ENCODE measurements around the gene RAP1GAP2. TPM values are rescaled to one million over a fixed set of nuclear protein-coding genes. Genes with fewer than 3 reads are reported as not detected.

Gene RAP1GAP2
- total RNA-seq, 1 donor from 2014 or later = 0.79 TPM

GRCh38 chr17:2943981-2944380 lies 147.7 kb downstream of the RAP1GAP2 start:
- Mint-ChIP-seq H3K36me3 (ENCODE audit: low read depth) (no peaks in the 10 kb centered on the region), H3K9me3 (no peaks in the 10 kb centered on the region), H3K4me1 (peaks cover 4% of the 10 kb centered on the region), H3K4me3 (no peak overlapping the region), H3K27me3 (peaks cover 20% of the 10 kb centered on the region), H3K27ac (no peak overlapping the region)
- intact Hi-C loops (cut with micrococcal nuclease) = loop anchor here (10.0 kb wide), 1 partner anchor 61 kb away; no protein-coding TSS in a partner anchor
- no peak for DNase-seq

GRCh38 chr17:2945299-2945698 lies 149.1 kb downstream of the RAP1GAP2 start:
- Mint-ChIP-seq H3K36me3 (ENCODE audit: low read depth) (no peaks in the 10 kb centered on the region), H3K9me3 (no peaks in the 10 kb centered on the region), H3K4me3 (no peak overlapping the region), H3K27ac (no peak overlapping the region), H3K4me1 (peaks cover 4% of the 10 kb centered on the region), H3K27me3 (peaks cover 20% of the 10 kb centered on the region)
- intact Hi-C loops (cut with micrococcal nuclease) = loop anchor here (10.0 kb wide), 1 partner anchor 60 kb away; no protein-coding TSS in a partner anchor
- DNase-seq = no peak

GRCh38 chr17:2946144-2946543 lies 149.9 kb downstream of the RAP1GAP2 start:
- no peaks in the 10 kb centered on the region for H3K36me3 Mint-ChIP-seq (ENCODE audit: low read depth)
- intact Hi-C loops (cut with micrococcal nuclease) = loop anchor here (10.0 kb wide), 1 partner anchor 59 kb away; no protein-coding TSS in a partner anchor
- no peaks in the 10 kb centered on the region for H3K9me3 Mint-ChIP-seq
- H3K27ac Mint-ChIP-seq = no peak overlapping the region
- DNase-seq = no peak
- peaks cover 20% of the 10 kb centered on the region for H3K27me3 Mint-ChIP-seq
- H3K4me3 Mint-ChIP-seq = no peak overlapping the region
- peaks cover 4% of the 10 kb centered on the region for H3K4me1 Mint-ChIP-seq

GRCh38 chr17:2947588-2947950 lies 151.3 kb downstream of the RAP1GAP2 start:
- DNase-seq = no peak
- H3K9me3 Mint-ChIP-seq = no peaks in the 10 kb centered on the region
- H3K4me3 Mint-ChIP-seq = no peak overlapping the region
- H3K4me1 Mint-ChIP-seq = peaks cover 4% of the 10 kb centered on the region
- H3K36me3 Mint-ChIP-seq (ENCODE audit: low read depth) = no peaks in the 10 kb centered on the region
- H3K27me3 Mint-ChIP-seq = peaks cover 20% of the 10 kb centered on the region
- no peak overlapping the region for H3K27ac Mint-ChIP-seq
- intact Hi-C loops (cut with micrococcal nuclease) = loop anchor here (10.0 kb wide), 1 partner anchor 57 kb away; no protein-coding TSS in a partner anchor

- no peaks in the 10 kb centered on the region for H3K9me3 Mint-ChIP-seq
- intact Hi-C loops (cut with micrococcal nuclease) = loop anchor here (10.0 kb wide), 1 partner anchor 57 kb away; no protein-coding TSS in a partner anchor
- H3K4me1 Mint-ChIP-seq = peaks cover 4% of the 10 kb centered on the region
- DNase-seq = no peak
- no peaks in the 10 kb centered on the region for H3K36me3 Mint-ChIP-seq (ENCODE audit: low read depth)
- no peak overlapping the region for H3K4me3 Mint-ChIP-seq
- H3K27ac Mint-ChIP-seq = no peak overlapping the region
- H3K27me3 Mint-ChIP-seq = peaks cover 18% of the 10 kb centered on the region
Observed at GRCh38 chr17:2947996-2948550, 151.8 kb downstream of the RAP1GAP2 start.

GRCh38 chr17:2948721-2949468 lies 152.7 kb downstream of the RAP1GAP2 start:
- Mint-ChIP-seq H3K4me3 (no peak overlapping the region), H3K4me1 (peaks cover 4% of the 10 kb centered on the region), H3K27me3 (peaks cover 11% of the 10 kb centered on the region), H3K9me3 (no peaks in the 10 kb centered on the region), H3K27ac (no peak overlapping the region), H3K36me3 (ENCODE audit: low read depth) (no peaks in the 10 kb centered on the region)
- intact Hi-C loops (cut with micrococcal nuclease) = loop anchor here (10.0 kb wide), 1 partner anchor 56 kb away; no protein-coding TSS in a partner anchor
- no peak for DNase-seq

- Mint-ChIP-seq H3K4me1 (no peaks in the 10 kb centered on the region), H3K4me3 (no peak overlapping the region), H3K36me3 (ENCODE audit: low read depth) (no peaks in the 10 kb centered on the region), H3K9me3 (no peaks in the 10 kb centered on the region), H3K27ac (no peak overlapping the region), H3K27me3 (peaks cover 8% of the 10 kb centered on the region)
- DNase-seq = no peak
- intact Hi-C loops (cut with micrococcal nuclease) = loop anchor here (10.0 kb wide), 1 partner anchor 55 kb away; no protein-coding TSS in a partner anchor
Observed at GRCh38 chr17:2949469-2950044, 153.3 kb downstream of the RAP1GAP2 start.

GRCh38 chr17:2950846-2951245 lies 154.6 kb downstream of the RAP1GAP2 start:
- Mint-ChIP-seq H3K27me3 (peaks cover 13% of the 10 kb centered on the region), H3K4me1 (peaks cover 8% of the 10 kb centered on the region), H3K36me3 (ENCODE audit: low read depth) (no peaks in the 10 kb centered on the region), H3K27ac (no peak overlapping the region), H3K4me3 (no peak overlapping the region), H3K9me3 (no peaks in the 10 kb centered on the region)
- no peak for DNase-seq
- intact Hi-C loops (cut with micrococcal nuclease) = no loop called here

GRCh38 chr17:2952174-2952845 lies 156.1 kb downstream of the RAP1GAP2 start:
- H3K4me1 Mint-ChIP-seq = peaks cover 10% of the 10 kb centered on the region
- H3K36me3 Mint-ChIP-seq (ENCODE audit: low read depth) = no peaks in the 10 kb centered on the region
- intact Hi-C loops (cut with micrococcal nuclease) = no loop called here
- peaks cover 17% of the 10 kb centered on the region for H3K27me3 Mint-ChIP-seq
- H3K27ac Mint-ChIP-seq = no peak overlapping the region
- H3K9me3 Mint-ChIP-seq = no peaks in the 10 kb centered on the region
- DNase-seq = no peak
- no peak overlapping the region for H3K4me3 Mint-ChIP-seq

- intact Hi-C loops (cut with micrococcal nuclease) = no loop called here
- no peak for DNase-seq
- peaks cover 13% of the 10 kb centered on the region for H3K27me3 Mint-ChIP-seq
- peaks cover 10% of the 10 kb centered on the region for H3K4me1 Mint-ChIP-seq
- H3K36me3 Mint-ChIP-seq (ENCODE audit: low read depth) = no peaks in the 10 kb centered on the region
- no peaks in the 10 kb centered on the region for H3K9me3 Mint-ChIP-seq
- H3K27ac Mint-ChIP-seq = peak overlapping the region; percentile 2
- H3K4me3 Mint-ChIP-seq = no peak overlapping the region
Observed at GRCh38 chr17:2954898-2955445, 158.7 kb downstream of the RAP1GAP2 start.

GRCh38 chr17:2955931-2956582 lies 159.8 kb downstream of the RAP1GAP2 start:
- H3K36me3 Mint-ChIP-seq (ENCODE audit: low read depth) = no peaks in the 10 kb centered on the region
- intact Hi-C loops (cut with micrococcal nuclease) = no loop called here
- no peak overlapping the region for H3K4me3 Mint-ChIP-seq
- no peak overlapping the region for H3K27ac Mint-ChIP-seq
- peaks cover 13% of the 10 kb centered on the region for H3K27me3 Mint-ChIP-seq
- DNase-seq = no peak
- H3K4me1 Mint-ChIP-seq = peaks cover 10% of the 10 kb centered on the region
- no peaks in the 10 kb centered on the region for H3K9me3 Mint-ChIP-seq

GRCh38 chr17:2957631-2958286 lies 161.5 kb downstream of the RAP1GAP2 start:
- no peak overlapping the region for H3K4me3 Mint-ChIP-seq
- DNase-seq = no peak
- H3K27me3 Mint-ChIP-seq = peaks cover 13% of the 10 kb centered on the region
- no peaks in the 10 kb centered on the region for H3K9me3 Mint-ChIP-seq
- H3K27ac Mint-ChIP-seq = no peak overlapping the region
- intact Hi-C loops (cut with micrococcal nuclease) = no loop called here
- H3K36me3 Mint-ChIP-seq (ENCODE audit: low read depth) = no peaks in the 10 kb centered on the region
- H3K4me1 Mint-ChIP-seq = peaks cover 10% of the 10 kb centered on the region
